Stimulated activated CD4-positive, alpha-beta T cell treated with anti-CD3 and anti-CD28 coated beads, Interleukin-4, amount 100 ng/mL, for 4 hours (primary cell): ENCODE measurements around the gene FAXC.
"Not testable (repeated sequence)": the region's sequence is repeated elsewhere in the genome, so short reads cannot be mapped to it uniquely, and the experiment has no call there.

Experiments used
- DNase-seq, 2 experiments: peaks; one replicate each; pipeline ENCODE4 v3.0.0-alpha.2; 2020

The FAXC gene

DNA sequence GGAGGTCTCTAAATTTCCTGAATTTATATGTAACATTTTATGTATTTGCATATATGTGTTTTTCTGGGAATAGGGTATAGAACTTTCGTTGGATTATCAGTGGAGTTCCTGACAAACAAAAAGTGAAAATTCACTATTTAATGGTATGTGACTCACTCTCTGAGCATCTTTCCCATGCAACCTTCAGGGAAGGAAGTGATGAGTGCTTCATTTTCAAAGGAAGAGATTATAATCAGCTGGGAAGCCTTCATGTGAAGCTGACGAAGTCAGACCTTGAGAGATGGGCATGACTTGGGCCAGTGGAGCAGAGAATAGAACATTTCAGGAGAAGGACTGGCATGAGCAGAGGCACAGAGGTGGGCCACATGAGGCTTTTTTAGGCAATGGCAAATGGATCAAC is 72.7 kb downstream of the FAXC start:
- DNase-seq = no peak

DNA sequence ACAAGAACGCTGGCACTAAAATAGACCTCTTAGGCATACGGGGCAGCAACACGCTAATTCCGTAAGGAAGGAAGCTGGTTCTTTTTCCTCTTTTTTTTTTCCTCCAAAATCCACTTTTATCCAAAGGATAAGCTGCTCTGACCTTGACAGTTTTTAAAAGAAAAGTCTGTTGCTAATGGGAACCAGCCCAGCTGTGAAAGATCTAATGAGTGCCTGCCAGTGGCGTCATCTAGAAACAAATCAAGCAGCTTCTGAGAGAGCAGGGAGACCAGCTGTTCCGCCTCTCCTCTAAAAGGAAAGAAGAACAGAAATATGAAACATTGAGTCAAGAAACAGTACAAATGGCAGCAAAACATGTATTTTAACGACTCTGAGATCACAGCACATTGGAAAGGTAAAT is 78.6 kb downstream of the FAXC start:
- no peak for DNase-seq

DNA sequence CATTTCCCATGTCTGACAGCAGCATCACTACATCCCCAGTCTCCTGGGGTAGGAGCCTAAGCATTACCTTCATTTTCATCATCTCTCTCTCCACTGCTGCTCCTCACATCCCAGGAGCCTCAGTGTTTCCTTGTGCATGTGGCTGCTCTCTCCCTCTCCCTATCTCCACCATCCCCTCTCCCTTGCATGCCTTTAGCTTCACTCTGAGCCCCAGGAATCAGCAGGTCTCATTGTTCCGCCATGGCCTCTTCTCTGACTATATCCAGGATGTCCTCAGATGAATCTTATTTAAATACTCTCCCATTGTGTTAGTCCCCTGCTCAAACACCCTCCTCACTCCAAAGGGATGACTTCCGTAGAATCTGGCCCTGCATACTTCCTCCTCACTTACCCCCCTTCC is 79.4 kb downstream of the FAXC start:
- DNase-seq = no peak

DNA sequence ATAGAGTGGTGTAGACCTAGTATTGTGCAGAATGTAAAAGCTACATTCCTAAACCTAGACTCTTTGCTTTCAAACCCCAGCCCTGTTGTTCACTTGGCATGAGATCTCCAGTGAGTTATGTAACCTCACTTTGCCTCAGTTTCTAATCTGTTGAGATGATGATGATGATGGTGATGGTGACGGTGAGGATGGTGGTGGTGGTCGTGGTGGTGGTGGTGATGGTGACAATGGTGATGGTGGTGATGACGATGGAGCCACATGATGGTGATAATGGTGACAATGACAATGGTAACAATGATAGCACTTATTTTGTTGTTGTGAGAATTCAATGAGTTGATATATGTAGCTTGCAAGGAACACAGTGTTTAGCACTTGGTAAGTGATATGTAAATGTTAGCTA is 80.3 kb downstream of the FAXC start:
- DNase-seq = no peak

DNA sequence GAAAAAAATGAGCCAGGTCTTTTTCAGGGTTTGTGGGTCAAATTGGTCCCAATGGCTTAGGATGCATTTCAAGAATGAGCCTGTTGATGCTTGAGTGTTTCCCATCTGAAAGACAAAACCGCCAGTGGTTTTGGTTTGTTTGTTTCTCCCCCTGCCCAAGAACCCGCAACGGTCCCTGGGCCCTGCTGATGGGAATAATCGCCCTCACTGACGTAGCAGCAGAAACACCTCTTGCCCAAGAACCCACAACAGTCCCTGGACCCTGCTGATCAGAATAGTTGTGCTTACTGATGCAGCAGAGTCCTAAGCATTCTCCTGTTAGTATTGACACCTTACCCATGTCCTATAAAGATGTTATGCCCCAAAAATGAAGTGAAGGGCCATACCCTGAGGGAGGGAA is 82.5 kb downstream of the FAXC start:
- not testable (repeated sequence) for DNase-seq

DNA sequence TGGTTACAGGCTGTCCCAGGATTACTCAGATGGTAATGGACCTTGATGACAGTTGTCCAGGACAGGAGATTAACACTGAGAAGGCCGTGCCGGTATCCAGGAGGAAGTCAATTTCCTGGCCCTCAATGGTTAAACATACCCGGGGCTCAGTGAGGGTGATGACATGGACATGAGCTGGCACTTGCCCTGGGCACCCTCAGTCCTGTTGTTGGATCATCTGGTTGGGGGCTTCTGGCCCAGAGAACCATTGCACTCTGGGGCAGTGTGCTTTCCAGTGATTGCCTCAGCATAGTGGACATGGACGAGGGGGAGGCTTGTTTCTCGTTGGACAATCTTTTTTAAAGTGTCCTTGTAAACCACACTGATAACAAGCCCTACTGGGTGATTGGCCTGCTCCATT is 84.0 kb downstream of the FAXC start:
- not testable (repeated sequence) for DNase-seq

DNA sequence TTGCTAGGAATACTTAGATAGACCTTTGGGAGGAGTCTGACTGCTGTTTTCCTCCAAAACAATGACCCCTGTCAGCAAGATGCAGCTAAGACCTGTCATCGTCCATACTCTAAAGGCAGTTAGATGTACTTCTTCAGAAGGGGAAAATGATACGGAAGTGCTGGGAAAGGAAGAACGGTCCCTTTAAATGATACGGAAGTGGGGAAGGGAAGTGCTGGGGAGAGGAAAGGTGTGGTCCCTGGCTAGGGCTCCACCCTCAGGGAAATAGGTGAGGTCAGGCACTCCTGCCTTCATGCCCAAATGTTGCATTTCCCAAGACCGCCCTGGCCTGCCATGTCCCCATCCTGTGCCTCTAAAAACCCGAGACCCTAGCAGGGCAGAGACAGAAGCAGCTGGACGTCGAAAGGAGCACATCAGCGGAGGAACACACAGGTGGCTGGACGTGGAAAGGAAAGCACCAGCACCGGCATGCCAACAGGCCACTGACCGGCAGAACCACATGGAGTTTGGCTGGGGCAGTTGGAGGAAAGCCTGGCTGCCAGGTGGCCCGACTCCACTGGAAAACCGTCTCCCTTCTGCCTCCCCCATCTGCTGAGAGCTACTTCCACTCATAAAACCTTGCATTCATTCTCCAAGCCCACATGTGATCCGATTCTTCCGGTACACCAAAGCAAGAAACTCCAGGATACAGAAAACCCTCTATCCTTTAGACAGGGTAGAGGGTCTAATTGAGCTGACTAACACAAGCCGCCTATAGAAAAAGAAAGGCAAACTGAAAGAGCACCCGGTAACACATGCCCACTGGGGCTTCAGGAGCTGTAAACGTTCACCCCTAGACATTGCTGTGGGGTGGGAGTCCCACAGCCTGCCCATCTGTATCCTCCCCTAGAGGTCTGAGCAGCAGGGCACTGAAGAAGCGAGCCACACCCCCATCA is 94.6 kb downstream of the FAXC start:
- no peak for DNase-seq

DNA sequence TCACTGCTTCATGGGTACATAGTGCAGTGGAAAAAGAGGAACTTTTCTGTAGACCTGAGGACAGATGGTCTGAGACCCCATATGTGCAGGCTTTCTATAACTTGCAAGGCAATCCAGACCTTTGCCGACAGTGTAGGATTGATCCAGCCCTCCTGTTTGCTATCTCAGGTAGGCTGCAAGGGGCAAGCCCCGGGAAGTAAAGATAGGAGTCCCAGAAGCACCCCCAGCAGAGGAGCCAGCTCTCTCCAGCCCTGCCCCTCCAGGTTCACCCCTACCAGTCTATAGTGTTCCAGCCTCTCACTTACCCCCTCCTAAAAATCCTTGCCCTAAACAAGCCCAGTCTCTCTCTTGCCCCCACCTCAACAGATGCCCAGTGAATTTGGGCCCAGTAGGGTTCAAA is 96.2 kb downstream of the FAXC start:
- no peak for DNase-seq

DNA sequence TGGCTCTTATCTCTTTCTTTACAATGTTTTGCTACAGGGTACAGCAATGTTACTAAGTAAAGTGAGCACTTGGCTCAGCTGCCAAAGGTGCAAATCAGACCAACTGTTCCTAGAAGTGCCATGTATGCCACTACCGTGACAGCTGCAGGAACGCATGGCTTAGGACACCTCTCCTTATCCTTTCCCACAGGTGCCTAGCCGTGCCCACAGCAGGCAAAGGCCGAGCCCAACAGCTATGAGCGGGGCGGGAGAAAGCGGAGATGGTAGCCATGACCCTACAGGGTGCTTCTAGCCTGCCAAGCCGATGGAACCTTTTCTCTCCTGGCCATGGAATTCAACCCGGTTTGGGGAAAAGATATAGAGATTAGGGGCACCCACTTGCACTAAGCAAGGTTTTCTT is 97.1 kb downstream of the FAXC start:
- no peak for DNase-seq

DNA sequence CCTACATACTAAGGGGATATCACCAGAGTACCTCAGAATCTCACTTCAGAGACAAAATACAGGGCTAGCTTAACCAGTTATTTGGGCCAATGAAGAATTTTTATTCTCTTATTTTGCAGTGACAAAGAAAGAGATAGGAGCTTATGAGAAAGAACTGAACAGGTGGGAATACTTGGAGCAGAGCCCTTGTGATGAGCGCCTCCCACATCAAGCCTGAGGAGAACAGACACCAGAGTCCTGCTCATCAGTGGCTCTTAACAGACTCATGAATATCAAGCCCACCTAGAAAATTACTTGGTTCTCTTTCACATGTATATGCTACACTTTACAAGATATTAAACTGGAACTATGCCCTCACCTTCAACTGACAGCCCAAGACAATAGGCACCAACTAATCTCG is 99.0 kb downstream of the FAXC start:
- no peak for DNase-seq

DNA sequence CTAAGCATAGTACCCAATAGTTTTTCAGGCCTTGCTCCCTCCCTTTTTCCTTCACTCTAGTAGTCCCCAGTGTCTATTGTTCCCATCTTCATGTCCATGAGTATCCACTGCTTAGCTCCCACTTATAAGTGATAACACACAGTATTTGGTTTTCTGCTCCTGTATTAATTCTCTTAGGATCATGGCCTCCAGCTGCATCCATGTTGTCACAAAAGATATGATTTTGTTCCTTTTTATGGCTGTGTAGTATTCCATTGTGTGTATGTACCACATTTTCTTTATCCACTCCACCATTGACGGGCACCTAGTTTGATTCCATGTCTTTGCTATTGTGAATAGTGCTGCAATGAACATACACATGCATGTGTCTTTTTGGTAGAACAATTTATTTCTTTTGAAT is 102.9 kb downstream of the FAXC start:
- no peak for DNase-seq

DNA sequence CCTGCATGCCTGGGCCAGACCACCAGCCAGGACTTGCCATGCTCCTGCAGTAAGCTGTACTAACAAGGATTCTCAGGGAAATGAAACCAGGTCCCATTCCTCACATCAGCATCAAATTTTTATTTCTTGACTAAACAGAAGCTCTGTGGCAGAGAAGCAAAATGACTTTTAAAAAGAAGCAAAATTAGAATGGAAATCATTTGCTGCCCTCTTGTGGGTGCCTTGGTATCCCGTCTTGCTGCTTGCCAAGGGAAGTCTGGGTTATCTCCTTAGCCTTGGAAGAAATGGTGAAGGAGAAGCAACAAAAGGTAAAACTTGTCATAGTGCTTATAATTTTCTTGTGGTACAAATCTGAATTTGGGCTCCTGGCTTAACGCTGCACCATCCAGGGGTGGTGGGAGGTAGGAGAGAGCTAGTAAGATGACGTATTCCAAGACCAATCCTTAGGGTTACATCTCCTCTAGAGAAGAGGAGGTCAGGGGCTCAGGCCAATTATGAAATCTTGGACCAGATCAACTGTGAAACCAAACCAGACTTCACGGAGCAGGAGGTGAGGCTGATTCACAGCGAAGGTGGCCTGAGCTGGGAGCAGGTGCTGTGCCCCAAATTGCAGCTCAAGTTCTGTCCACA is 107.5 kb downstream of the FAXC start:
- no peak for DNase-seq

DNA sequence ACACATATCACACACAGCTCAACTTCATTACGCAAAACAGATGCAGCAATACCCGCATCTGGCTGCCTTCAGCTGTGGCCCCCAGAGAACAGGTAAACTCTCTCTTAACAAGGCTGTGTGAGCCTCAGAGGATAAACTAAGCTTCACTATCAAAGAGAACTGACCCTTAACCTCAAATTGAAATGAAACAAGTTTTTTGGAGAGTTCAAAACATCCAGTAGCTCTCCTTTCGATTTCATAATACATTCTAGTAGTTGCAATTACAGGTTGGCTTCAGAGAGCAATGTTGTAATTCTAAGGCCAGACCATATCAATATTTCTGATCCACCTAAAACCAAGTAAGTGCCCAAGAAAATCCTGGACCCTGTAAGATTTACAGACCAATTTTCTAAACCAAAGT is 113.5 kb downstream of the FAXC start:
- no peak for DNase-seq

DNA sequence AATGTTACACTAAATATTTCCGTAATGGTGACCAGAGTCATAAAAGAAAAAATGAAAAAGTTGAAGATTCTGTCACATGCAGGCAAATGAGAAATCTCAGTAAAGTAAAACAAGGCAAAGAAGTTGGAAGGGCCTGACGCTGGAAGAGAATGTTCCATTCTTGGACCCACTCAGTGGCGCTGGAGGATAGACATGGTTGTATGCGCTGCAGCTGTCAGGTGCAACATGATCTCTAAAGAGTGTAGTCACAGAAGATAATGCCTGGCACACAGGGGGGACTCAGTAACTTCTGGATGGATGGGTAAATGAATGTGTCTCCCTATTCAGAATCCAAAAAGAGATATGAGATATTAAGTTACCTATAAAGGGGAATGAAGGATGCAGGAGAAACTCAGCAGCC is 116.3 kb downstream of the FAXC start:
- DNase-seq = no peak

DNA sequence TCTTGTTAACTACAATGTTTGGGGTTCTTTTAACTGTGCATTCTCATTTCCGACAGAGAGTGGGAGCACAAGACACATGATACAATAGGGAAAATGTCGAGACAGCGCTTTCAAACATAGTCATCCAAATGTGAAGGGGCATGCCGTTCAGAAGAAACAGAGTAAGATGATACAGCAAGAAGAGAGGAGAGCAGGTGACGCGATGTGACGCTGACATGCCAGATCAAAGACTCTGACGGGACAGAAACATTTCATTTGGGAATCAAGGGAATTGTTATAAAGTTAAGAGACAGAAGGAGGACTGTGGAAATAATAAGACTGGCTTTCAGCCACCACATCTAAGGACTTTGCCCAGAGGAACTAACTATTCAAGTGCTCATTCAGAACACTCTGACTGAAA is 117.4 kb downstream of the FAXC start:
- DNase-seq = no peak

DNA sequence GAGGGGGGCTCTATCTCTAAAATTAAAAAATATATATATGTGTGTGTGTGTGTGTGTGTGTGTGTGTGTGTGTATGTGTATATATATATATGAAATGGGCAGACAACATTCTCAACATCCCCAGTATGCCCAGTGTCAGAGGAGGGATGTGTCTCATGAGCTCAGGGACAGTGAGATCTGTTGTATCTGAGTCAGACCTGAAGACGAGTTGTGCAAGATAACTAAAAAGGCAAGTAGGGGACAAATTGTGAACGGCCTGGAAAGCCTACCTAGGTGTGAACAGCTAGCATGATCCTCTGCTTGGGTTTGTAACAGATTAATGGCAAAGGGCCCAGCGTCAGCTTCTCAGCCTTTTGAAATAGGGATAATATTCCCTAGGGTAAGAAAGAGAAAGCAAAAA is 124.3 kb downstream of the FAXC start:
- no peak for DNase-seq
